C4-2B (cell line): Measurements from ENCODE around the gene SRRM3.

Source experiments
- H3K27ac ChIP-seq: fragments of 450-650 bp; 2 replicates; pipeline ENCODE4 v1.5.1; 2017
- CTCF ChIP-seq: fragments of 450-650 bp; conservative IDR thresholded peaks from 2 replicates; pipeline ENCODE4 v1.5.1; 2017; ENCODE audit warnings: mild to moderate bottlenecking
- ZFX ChIP-seq: fragments of 450-650 bp; IDR thresholded peaks from 2 replicates; pipeline ENCODE4 v1.6.1; 2017

SRRM3 gene

GRCh38 chr7:76252021-76252420 is 50.3 kb downstream of the SRRM3 start:
- H3K27ac ChIP-seq, result no peak overlapping the region
- TF ChIP-seq ZFX (no peak), CTCF (no peak)

- TF ChIP-seq CTCF, result no peak
- no peak for TF ChIP-seq ZFX
- H3K27ac ChIP-seq, result no peak overlapping the region
Measured at GRCh38 chr7:76254781-76255180, 53.1 kb downstream of the SRRM3 start.

- no peak for TF ChIP-seq ZFX
- no peak for TF ChIP-seq CTCF
- H3K27ac ChIP-seq, result no peak overlapping the region
Measured at GRCh38 chr7:76257973-76258372, 56.3 kb downstream of the SRRM3 start.

GRCh38 chr7:76259124-76260093 is 57.7 kb downstream of the SRRM3 start:
- TF ChIP-seq CTCF (no peak), ZFX (no peak)
- H3K27ac ChIP-seq, result no peak overlapping the region

GRCh38 chr7:76260171-76260703 is 58.5 kb downstream of the SRRM3 start:
- H3K27ac ChIP-seq, result no peak overlapping the region
- TF ChIP-seq ZFX (no peak), CTCF (no peak)

- no peak for TF ChIP-seq CTCF
- no peak overlapping the region for H3K27ac ChIP-seq
Measured at GRCh38 chr7:76261329-76261728, 59.6 kb downstream of the SRRM3 start.

GRCh38 chr7:76261931-76262330 is 60.2 kb downstream of the SRRM3 start:
- H3K27ac ChIP-seq, result no peak overlapping the region
- TF ChIP-seq CTCF (no peak), ZFX (no peak)
